Fibroblast of lung (primary cell): Measurements from ENCODE around the gene NUMA1.

ENCODE experiments used
- CTCF ChIP-seq, 2 donors: IDR thresholded peaks in 1 of 2; conservative IDR thresholded peaks in 1 of 2; 1 replicate in 1 of 2; 2 replicates in 1 of 2; pipeline ENCODE4 v1.5.1; 2011 to 2012; ENCODE audit warnings: low read length in 2 of 2, control low read depth in 1 of 2, inconsistent platforms in 1 of 2, low read depth in 1 of 2, mild to moderate bottlenecking in 1 of 2
- EZH2 ChIP-seq: IDR thresholded peaks from 2 replicates; pipeline ENCODE4 v1.5.1; 2012; ENCODE audit warnings: low read length, control low read depth, mild to moderate bottlenecking; ENCODE audit errors: missing control alignments

DNA sequence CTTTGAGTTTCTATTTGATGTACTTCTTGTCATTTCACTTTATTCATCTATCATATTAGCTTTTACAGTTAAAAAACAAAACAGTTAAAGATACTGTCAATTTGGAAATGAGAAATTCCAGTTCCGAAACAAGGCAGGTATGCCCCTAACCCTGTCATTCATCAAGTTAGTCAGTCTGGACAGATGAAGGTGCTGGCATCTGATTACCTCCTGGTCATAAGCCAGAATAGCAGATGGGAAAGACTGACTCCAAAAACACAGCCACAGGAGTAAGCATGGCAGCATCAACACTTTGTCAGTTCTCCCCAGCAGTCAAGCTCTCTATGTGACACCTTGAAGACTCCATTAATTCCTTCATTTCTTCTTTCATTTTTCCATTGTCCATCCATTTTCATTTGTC is 4.6 kb upstream of the NUMA1 start:
- TF ChIP-seq CTCF (conservative IDR thresholded peaks at IDR 0.05 in 1 of 2, IDR thresholded peaks at IDR 0.05 in 1 of 2; ENCODE audit: low read depth in 1 of 2, low read length in 2 of 2) = no peak
- no peak for TF ChIP-seq EZH2
